MM.1S (cell line): ENCODE results near the gene ARSI.

Experiments used
- DNase-seq: peaks from one replicate; pipeline ENCODE4 v3.0.0-alpha.2; 2015
- H2AFZ ChIP-seq: fragments of 300-600 bp; sonication (generic); 2 replicates; pipeline ENCODE4 v1.6.0; 2016; ENCODE audit warnings: antibody characterized with exemption, low read length
- H3F3A ChIP-seq: fragments of 300-600 bp; sonication (generic); 2 replicates; pipeline ENCODE4 v1.6.1; 2016; ENCODE audit warnings: mild to moderate bottlenecking, antibody characterized with exemption, low read length, moderate library complexity, mixed read lengths; ENCODE audit not compliant: insufficient read depth
- H3K27ac ChIP-seq: fragments of 300-600 bp; sonication (generic); 2 replicates; pipeline ENCODE4 v1.5.1; 2016; ENCODE audit warnings: mild to moderate bottlenecking, low read length
- H3K27me3 ChIP-seq: fragments of 300-600 bp; sonication (generic); replicated peaks from 2 replicates; pipeline ENCODE4 v1.6.0; 2016; ENCODE audit warnings: low read length; ENCODE audit not compliant: insufficient read depth
- H3K36me3 ChIP-seq: fragments of 300-600 bp; sonication (generic); replicated peaks from 2 replicates; pipeline ENCODE4 v1.6.1; 2016; ENCODE audit warnings: mild to moderate bottlenecking, low read length, mixed read lengths; ENCODE audit not compliant: insufficient read depth
- H3K4me1 ChIP-seq: fragments of 300-600 bp; sonication (generic); 2 replicates; pipeline ENCODE4 v1.6.1; 2016; ENCODE audit warnings: low read length, mixed read lengths
- H3K4me2 ChIP-seq: fragments of 300-600 bp; sonication (generic); 2 replicates; pipeline ENCODE4 v1.6.0; 2016; ENCODE audit warnings: low read depth, low read length
- H3K4me3 ChIP-seq: fragments of 300-600 bp; sonication (generic); 2 replicates; pipeline ENCODE4 v1.5.1; 2016; ENCODE audit warnings: low read length, mixed read lengths
- H3K79me2 ChIP-seq: fragments of 300-600 bp; sonication (generic); 2 replicates; pipeline ENCODE4 v1.6.1; 2016; ENCODE audit warnings: mixed run types, low read length, mixed read lengths
- H3K9ac ChIP-seq: fragments of 300-600 bp; sonication (generic); 2 replicates; pipeline ENCODE4 v1.6.1; 2016; ENCODE audit warnings: low read length, mixed read lengths
- H3K9me2 ChIP-seq: fragments of 300-600 bp; sonication (generic); replicated peaks from 2 replicates; pipeline ENCODE4 v1.6.1; 2016; ENCODE audit warnings: mild to moderate bottlenecking, low read length, mixed read lengths; ENCODE audit not compliant: insufficient read depth
- H3K9me3 ChIP-seq: fragments of 300-600 bp; sonication (generic); replicated peaks from 2 replicates; pipeline ENCODE4 v1.6.1; 2016; ENCODE audit warnings: mild to moderate bottlenecking, low read length, mixed read lengths; ENCODE audit not compliant: insufficient read depth
- H4K20me1 ChIP-seq: fragments of 300-600 bp; sonication (generic); 2 replicates; pipeline ENCODE4 v1.6.1; 2016; ENCODE audit warnings: mild to moderate bottlenecking, low read length, moderate library complexity, mixed read lengths; ENCODE audit not compliant: insufficient read depth
- CTCF ChIP-seq: fragments of 300-600 bp; sonication (generic); IDR thresholded peaks from 2 replicates; pipeline ENCODE4 v1.5.1; 2016; ENCODE audit warnings: antibody characterized with exemption, low read length, mixed read lengths
- EZH2 ChIP-seq: fragments of 300-600 bp; sonication (generic); optimal IDR thresholded peaks from 2 replicates; pipeline ENCODE3; 2017; ENCODE audit warnings: low read depth, mild to moderate bottlenecking, antibody characterized with exemption, low read length, mixed read lengths
- EZH2phosphoT487 ChIP-seq: fragments of 300-600 bp; sonication (generic); IDR thresholded peaks from 2 replicates; pipeline ENCODE4 v1.6.1; 2018; ENCODE audit warnings: antibody characterized with exemption, low read length

The ARSI gene

GRCh38 chr5:150296496-150296895, 6.2 kb downstream of the ARSI start:
- Histone ChIP-seq H4K20me1 (no peaks in the 10 kb centered on the region), H3K4me3 (no peak overlapping the region), H3K27ac (no peak overlapping the region), H3K79me2 (no peaks in the 10 kb centered on the region), H3K4me1 (peaks cover 14% of the 10 kb centered on the region), H3K9me2 (no peaks in the 10 kb centered on the region), H3F3A (no peaks in the 10 kb centered on the region), H3K9me3 (no peaks in the 10 kb centered on the region), H3K36me3 (no peaks in the 10 kb centered on the region), H3K9ac (no peak overlapping the region), H3K4me2 (no peak overlapping the region), H3K27me3 (no peaks in the 10 kb centered on the region), H2AFZ (no peak overlapping the region)
- no peak for DNase-seq
- TF ChIP-seq CTCF: no peak
- no peak for TF ChIP-seq EZH2
- no peak for TF ChIP-seq EZH2phosphoT487

GRCh38 chr5:150295741-150296486, 6.8 kb downstream of the ARSI start:
- Histone ChIP-seq H3F3A (no peaks in the 10 kb centered on the region), H2AFZ (no peak overlapping the region), H3K9me2 (no peaks in the 10 kb centered on the region), H3K9me3 (no peaks in the 10 kb centered on the region), H3K4me3 (no peak overlapping the region), H3K27me3 (no peaks in the 10 kb centered on the region), H3K4me1 (peaks cover 14% of the 10 kb centered on the region), H3K4me2 (no peak overlapping the region), H3K9ac (no peak overlapping the region), H3K79me2 (no peaks in the 10 kb centered on the region), H4K20me1 (no peaks in the 10 kb centered on the region), H3K36me3 (no peaks in the 10 kb centered on the region), H3K27ac (no peak overlapping the region)
- no peak for DNase-seq
- TF ChIP-seq CTCF (no peak), EZH2 (no peak), EZH2phosphoT487 (no peak)

GRCh38 chr5:150295172-150295634, 7.5 kb downstream of the ARSI start:
- Histone ChIP-seq H3F3A (no peaks in the 10 kb centered on the region), H3K4me1 (peaks cover 10% of the 10 kb centered on the region), H3K27me3 (no peaks in the 10 kb centered on the region), H3K9me3 (no peaks in the 10 kb centered on the region), H3K27ac (no peak overlapping the region), H3K9ac (no peak overlapping the region), H3K36me3 (no peaks in the 10 kb centered on the region), H3K9me2 (no peaks in the 10 kb centered on the region), H4K20me1 (no peaks in the 10 kb centered on the region), H3K79me2 (no peaks in the 10 kb centered on the region), H3K4me3 (no peak overlapping the region), H3K4me2 (no peak overlapping the region), H2AFZ (no peak overlapping the region)
- TF ChIP-seq EZH2phosphoT487 (no peak), CTCF (no peak), EZH2 (no peak)
- DNase-seq: no peak
